Measurements from ENCODE around the gene EIF3I. TPM values are rescaled to one million over a fixed set of nuclear protein-coding genes. Genes with fewer than 3 reads are reported as not detected.

Gene EIF3I
- 171 TPM for total RNA-seq

GRCh38 chr1:32221980-32222755, at the start of gene EIF3I, which contains the start of gene TMEM234:
EIF3I (plus strand) TSS chr1:32222407; CDS start chr1:32222442, 35 bp downstream.
TMEM234 (minus strand) TSS chr1:32222353; CDS start chr1:32222322, 31 bp downstream.
- DNase-seq (ENCODE audit: low spot score): peak; percentile 95

DNA sequence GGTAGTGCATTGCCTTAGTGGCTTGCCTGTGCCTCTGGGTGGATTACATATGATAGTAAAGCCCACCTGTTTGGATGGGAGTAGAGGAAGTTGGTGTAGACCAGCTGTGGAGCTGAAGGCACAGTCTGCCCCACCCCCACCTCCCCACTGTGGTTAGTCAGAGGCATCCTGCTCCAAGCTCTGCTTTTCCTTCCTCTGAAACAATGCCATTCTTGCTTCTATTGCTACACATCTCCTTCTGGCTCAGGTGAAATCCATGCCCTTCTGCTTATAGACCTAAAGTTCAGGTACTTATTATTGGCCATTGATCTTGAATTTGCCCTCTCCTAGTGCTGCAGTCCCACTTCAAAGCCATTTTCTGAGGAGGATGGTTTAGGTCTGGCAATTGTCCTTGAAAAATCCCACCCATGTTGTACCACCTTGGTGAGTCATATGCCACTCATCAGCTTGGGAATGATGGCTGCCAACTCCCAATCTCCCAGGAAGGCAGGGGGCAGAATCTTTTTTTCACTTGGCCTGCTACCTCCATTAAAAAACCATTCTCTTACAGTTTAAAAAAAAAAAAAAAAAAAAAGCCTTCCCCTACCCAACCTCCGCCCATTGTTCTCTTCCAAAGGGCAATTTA, 49.5 kb upstream of the EIF3I start:
- DNase-seq (ENCODE audit: low spot score): no peak

DNA sequence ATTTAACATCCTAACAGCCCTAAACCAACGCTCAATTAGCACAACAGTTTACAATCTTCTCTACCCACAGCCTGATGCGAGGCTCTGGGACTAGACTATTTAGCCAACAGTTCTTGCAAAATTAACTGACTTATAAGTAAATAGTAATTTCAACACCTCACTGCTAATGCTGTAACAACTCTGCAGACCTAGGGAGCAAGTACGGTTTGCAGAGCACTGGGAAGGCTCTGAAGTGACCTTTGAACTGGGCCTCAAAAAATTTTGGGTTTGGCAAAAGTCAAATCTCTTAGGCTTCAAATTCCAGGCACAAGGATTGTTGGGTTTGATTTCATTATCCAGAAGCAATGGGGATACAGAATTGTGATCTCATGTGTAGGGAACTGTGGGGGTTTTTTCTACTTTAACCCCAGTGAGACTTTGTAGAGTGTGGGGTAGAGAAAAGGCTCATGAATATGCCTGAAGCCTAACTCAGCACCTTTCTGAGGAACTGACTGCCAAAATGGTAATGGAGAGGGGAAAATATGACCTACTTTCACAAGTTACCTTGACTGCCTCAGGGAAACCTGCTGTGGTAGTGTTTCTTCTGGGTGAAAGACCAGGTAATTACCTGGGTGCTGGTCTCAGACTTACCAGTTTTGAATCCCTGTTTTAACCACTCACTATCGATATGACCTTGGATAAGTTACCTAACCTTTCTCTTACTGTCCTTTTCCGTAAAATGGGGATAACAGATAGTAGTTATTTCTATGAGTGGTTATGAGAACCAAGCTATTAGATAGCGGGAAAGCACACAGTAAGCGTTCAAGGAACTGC, 43.6 kb upstream of the EIF3I start:
- no peak for DNase-seq (ENCODE audit: low spot score)

GRCh38 chr1:32179193-32179442, 43.1 kb upstream of the EIF3I start:
- no peak for DNase-seq (ENCODE audit: low spot score)

GRCh38 chr1:32179443-32180185, 42.6 kb upstream of the EIF3I start, which contains the start of gene TXLNA:
TXLNA (plus strand) TSS chr1:32179675; CDS start chr1:32180346, 671 bp downstream.
- peak; percentile 94 for DNase-seq (ENCODE audit: low spot score)

DNA sequence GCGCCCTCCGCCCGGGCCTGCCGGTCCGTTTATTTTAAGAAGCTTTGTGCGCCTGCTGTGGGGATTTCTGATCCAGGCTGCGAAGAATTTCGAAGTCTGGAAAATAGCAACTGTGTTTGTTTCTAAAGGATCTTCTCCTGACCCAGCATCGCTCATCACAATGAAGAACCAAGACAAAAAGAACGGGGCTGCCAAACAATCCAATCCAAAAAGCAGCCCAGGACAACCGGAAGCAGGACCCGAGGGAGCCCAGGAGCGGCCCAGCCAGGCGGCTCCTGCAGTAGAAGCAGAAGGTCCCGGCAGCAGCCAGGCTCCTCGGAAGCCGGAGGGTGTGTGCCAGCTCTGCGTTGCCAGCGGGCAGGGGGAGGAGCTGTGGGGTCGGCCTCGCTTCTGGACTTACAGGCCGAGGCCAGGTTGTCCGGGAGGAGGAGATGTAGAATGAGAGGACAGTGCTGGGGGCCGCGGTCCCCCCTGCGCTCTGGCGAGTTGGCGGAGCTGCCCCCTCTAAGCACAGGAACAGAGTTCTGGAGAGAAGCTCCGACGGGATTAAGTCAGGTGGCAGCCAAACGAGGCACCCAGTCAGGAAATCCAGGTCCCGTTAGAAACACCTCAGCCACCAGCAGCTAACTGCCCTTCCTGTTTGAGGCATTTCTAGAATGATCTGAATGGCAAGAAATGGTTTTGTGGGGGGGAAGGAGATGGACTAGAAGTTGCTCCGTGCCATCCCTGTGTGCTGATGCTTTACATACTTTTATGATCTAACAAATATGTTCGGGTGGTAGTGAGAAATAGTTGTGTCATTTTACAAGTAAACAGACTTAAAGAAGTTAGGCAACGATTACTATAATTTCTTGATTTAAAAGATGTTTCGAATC, 41.8 kb upstream of the EIF3I start:
- peak; percentile 62 for DNase-seq (ENCODE audit: low spot score)

DNA sequence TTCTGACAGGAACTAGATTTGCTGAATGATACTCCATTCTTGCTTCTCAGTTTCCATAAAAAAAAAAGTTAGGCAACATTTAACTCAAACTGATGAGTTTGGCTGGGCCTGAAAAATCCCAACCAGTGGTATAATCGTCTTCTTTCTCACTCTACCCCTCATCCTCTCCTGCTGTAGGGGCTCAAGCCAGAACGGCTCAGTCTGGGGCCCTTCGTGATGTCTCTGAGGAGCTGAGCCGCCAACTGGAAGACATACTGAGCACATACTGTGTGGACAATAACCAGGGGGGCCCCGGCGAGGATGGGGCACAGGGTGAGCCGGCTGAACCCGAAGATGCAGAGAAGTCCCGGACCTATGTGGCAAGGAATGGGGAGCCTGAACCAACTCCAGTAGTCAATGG, 41.1 kb upstream of the EIF3I start:
- no peak for DNase-seq (ENCODE audit: low spot score)

DNA sequence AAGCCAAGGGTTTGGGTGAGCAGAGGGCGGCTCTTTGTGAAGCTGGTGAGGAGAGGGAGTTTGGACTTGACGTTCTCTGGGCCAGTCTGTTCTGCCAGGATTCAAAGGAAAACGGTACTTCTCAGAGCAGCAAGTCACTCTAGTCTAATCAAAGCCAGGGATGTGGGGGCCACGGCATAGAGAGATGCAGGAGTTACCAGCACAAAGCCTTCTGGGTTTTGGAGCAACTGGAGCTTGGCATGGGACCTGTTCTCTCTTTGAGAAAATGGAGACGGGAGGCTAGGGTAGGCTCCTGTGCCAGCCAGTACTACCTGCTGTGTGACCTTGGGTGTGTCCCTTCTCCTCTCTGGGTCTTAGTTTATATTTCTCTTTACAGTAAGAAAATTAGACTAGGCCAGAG, 40.6 kb upstream of the EIF3I start:
- DNase-seq (ENCODE audit: low spot score): no peak

DNA sequence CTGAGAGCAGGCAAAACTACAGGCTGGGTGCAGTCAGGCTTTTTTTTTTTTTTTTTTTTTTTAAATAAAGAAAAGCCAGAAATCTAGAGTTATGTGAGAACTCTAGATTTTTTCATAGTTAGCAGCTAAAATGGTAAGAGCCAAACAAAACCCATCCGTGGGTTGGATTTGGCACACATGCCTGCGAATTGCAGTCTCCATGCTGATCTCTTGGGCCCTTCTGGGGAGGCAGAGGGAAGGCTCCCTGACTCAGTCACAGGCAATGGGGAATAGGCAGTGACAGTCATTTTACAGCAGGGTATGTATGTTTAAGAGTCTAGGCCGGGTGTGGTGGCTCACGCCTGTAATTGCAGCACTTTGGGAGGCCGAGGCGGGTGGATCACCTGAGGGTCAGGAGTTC, 40.1 kb upstream of the EIF3I start:
- DNase-seq (ENCODE audit: low spot score): no peak

DNA sequence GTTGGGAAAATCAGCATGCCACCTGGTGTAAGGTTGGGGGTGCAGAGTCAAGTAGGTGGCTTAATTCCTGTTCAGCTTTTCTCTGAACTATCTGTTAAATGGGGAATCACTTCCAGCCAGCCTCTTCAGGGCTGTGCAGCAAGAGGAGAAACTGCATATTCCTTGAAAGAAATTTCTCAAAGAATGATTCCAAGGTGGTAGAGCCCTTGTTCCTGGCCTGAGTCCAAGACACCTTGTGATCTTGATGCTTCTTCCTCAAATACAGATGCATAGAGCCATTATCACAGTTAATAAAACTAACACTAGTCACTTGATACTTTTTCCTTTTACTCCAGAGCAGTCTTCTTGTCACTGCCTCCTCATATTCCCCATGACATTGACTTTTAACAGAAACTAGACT, 37.6 kb upstream of the EIF3I start:
- DNase-seq (ENCODE audit: low spot score): no peak

- no peak for DNase-seq (ENCODE audit: low spot score)
These were observed 36.1 kb upstream of the EIF3I start for GRCh38 chr1:32186077-32186476.

DNA sequence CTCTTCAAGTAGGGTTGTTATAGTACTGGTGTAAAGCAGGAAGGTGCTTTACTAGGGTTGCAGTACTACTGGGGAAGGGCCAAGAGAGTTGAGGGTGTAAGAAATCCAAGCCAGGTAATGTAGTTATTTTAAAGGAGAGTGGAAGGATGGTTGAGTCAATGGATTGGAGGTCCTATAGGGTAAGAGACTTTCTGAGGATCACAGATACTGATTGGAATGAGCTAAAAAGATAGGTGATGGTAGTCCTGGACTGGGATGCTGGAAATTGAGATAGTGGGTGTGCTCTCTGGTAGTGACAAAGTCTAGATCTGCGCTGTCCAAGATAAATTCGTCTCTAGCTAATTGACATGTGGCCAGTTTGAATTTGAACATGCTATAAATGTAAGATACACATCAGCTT, 35.7 kb upstream of the EIF3I start:
- DNase-seq (ENCODE audit: low spot score): no peak

DNA sequence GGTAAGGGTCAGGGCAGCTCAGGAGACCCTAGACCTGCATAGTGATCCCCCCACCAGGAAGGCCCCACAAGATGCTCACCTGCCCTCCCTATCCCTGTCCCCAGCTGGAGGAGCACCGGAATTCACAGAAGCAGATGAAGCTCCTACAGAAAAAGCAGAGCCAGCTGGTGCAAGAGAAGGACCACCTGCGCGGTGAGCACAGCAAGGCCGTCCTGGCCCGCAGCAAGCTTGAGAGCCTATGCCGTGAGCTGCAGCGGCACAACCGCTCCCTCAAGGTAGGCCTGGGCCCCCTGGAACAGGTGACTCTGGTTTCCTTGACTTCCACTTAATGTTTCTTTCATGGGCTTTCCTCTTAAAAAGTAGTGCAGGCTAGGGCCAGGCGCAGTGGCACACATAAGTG, 34.4 kb upstream of the EIF3I start:
- no peak for DNase-seq (ENCODE audit: low spot score)

DNA sequence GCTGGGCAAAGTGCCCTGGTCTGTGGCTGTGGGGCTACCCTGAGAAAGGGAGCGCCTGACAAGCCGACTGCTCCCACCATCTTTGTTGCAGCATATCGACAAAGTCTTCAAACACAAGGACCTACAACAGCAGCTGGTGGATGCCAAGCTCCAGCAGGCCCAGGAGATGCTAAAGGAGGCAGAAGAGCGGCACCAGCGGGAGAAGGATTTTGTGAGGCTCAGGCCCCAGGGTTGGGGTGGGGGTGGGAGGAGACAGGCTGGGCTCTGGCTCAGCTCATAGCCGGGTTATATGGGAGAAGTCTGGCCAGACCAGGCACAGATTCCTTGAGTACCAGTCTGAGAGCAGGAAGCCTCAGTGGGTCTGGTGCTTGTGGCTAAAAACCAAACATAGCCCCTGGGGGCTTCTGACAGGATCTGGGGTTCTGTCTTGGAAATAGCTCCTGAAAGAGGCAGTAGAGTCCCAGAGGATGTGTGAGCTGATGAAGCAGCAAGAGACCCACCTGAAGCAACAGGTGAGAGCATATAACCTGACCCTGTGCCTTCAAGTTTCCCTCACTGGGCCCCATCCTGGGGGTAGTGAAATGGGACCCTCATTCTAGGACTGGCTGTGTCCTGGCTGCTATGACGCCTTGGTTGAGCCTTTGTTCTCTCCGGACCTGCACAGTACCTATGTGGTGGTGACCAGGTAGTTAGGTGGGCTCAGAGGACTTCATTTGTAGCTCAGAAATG, 29.8 kb upstream of the EIF3I start:
- DNase-seq (ENCODE audit: low spot score): no peak

- no peak for DNase-seq (ENCODE audit: low spot score)
These were observed 27.2 kb upstream of the EIF3I start for GRCh38 chr1:32194984-32195383.

DNA sequence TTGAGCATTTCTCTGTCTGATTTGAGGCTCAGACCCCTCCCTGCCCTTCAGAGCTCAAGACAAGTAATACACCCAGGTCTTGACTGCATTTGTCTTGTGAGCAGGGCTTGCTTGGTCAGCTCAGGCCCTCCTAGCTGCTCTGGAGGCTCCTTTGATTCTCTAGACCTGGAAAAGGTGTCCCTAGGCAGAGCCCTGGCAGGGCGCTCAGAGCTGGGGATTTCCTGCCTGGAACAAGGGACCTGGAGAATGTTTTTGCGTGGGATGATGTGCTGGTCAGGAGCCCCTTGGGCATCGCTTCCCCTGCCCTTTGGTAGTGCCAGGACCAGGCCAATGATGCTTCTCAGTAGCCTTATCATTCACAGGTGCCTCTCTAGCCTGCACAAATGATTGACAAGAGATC, 26.7 kb upstream of the EIF3I start:
- no peak for DNase-seq (ENCODE audit: low spot score)

DNA sequence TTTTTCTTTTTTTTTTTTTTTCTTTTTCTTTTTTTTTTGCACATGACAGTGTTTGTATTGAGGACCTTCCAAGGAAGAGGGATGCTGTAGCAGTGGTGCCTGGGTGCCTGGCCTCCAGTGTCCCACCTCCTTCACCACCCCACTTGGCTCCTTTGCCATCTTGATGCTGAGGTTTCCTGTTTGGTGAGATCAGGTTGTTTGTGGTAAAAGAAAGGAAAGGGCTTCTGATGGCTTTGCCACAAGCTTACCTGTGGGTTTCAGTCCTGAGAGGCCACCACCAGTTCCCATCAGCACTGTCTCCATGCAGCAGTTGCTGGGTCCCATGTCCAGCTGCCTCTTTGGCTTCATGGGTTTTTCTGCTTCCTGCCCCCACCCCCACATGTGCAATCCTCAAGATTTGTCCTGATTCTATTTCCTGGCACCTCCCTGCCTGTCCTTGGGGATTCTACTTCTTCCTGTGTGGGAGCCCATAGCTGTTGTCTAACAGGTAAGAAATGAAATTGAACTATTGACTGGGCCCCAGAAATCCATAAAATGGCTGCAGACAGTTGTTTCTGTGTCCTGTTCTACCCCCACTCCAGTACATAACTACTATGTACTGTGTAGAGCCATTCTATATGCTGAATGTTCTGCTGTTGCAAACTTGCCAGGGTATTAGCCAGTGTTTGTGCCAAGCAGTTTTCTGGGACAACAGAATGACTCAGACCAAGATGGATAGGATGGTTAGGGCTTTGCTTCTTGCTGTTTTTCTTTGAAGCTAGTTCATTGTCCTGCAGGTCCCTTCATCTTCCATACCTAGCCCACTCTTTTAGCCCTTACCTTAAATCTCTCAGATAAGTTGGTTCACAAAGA, 26.0 kb upstream of the EIF3I start:
- DNase-seq (ENCODE audit: low spot score): no peak

DNA sequence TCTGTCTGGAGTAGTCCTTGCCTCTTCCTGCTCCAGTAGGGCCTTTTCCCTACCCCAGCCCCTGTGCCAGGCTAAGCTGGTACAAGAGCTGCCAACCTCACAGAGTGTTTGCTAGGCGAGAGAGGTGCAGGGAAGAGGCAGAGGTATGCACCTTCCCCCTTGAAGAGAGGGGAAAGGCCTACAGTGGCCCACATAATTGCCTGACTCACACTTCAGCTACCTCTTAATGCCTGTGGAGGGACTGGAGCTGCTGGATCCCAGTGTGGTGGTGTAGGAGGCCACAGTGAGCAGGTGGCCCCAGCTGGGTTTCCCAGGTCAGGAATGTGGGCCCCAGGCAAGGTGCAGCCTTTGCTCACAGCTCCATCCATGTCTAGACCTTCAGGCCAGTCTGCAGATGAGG, 25.1 kb upstream of the EIF3I start:
- DNase-seq (ENCODE audit: low spot score): no peak

DNA sequence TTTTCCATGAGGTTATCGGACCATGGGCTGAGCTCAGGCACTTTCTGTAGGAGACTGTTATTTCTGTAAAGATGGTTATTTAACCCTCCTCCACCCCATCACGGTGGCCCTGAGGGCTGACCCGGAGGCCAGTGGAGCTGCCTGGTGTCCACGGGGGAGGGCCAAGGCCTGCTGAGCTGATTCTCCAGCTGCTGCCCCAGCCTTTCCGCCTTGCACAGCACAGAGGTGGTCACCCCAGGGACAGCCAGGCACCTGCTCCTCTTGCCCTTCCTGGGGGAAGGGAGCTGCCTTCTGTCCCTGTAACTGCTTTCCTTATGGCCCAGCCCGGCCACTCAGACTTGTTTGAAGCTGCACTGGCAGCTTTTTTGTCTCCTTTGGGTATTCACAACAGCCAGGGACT, 24.4 kb upstream of the EIF3I start:
- DNase-seq (ENCODE audit: low spot score): no peak
